ENCODE data around the gene GAPDHS.

Gene GAPDHS

DNA sequence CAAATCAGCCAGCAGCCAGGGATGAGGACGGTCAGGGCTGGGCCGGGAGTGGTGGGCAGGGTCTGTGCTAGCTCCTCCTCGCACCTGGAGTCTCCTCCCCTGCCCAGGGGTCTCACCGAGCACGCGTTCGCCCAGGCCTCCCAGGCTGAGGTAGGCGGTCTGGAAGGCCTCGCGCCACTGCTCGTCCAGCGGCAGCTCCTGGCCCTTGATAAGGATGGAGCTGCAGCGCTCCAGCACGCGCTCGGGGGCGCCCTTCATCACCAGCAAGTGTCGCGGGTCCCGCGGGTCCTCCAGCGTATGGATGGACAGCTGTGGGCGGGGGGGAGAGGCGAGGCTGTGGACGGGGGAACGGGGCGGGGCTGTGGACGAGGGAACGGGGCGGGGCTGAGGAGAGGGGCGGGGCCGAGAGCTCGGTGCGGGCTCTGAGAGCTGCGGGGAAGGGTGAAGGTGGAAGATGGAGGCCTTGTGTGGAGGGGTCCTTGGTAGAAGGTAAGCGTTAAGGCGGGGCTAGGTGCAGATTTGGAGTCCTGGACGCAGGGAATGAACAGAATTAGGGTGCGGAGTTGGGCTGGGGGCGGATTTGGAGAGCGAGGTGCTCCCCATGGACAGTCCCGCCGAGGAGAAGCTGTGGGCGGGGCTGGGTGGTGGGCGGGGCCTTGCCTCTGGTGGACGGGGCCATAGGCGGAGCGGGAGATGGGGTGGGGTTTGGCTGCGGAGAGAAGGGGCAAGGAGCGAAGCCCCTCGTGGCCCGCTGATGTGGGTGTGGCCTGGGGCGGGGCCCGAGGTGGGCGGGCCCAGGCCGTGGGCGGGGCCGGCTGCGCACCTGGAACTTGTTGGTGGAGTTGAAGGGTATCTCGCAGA lies 24.5 kb downstream of the GAPDHS start:
- DNase-seq (ENCODE audit: low spot score) = no peak

DNA sequence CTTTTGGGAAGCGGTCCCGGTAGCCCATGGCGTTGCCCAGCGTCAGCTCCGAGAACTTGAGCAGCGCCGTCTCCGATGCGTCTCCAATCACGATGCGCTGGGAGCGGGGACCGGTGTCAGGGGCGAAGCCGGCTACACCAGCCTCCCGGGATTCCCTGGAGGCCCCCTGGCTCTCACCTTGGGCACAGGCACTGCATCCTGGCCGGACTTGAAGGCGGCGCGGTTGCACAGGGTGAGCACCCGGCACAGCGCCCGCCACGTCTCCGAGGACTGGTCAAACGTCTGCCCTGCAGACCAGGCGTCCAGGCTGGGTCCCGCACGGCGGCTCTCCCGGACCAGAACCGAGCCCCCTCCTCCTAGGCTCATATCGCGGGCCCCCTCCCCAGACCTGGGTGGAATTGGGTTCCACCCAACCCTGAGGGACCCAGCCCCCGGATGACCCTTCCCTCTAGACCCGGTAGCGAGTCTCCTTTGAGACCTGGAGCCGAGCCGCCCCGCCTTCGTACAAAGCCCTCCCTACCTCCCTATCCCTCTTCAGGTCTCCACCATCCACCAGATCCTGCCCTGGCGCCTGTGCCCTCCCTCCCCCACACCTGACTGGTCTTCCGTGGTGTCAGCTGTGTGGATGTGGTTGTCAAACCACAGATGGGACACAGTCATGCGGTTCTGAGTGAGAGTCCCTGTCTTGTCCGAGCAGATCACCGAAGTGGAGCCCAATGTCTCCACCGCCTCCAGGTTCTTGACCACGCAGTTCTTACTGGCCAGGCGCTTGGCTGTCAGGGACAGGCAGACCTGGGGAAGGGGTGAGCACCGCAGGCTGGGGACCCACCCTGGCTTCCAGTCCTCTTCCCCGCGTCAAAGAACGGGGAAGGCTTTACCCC lies 25.4 kb downstream of the GAPDHS start:
- no peak for DNase-seq (ENCODE audit: low spot score)

DNA sequence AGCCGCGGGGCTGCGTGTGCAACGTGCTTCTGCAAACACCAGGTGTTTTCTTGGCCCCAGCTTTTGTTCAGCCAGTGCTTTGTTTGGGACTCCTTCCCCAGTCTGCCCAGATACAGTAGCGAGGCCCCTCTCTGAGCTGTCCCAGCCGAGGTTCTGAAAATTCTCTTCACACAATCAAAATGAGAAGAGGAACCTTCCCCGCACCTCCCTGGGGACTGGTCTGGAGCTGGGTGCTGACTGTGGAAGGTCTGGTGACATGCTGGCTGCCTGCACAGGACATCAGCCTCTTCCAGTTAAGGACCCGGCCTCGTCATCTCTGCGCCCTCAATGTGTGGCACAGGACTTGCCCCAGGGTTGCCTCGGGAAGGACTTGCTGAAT lies 26.0 kb downstream of the GAPDHS start:
- no peak for DNase-seq (ENCODE audit: low spot score)

DNA sequence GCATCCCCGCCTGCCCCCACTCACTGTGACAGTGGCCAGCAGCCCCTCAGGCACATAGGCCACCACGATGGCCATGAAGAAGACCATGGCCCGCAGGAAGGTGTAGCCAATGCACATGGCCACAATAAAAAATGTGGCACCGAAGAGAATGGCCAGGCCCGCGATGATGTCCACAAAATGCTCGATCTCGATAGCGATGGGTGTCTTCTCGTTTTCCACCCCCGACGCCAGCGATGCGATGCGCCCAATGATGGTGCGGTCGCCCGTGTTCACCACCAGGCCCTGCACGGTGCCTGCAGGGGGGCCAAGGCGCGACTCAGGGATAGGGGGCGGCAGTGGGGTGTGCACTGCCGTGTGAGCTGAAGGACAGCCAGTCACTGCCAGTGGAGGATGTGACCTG lies 26.5 kb downstream of the GAPDHS start:
- no peak for DNase-seq (ENCODE audit: low spot score)

DNA sequence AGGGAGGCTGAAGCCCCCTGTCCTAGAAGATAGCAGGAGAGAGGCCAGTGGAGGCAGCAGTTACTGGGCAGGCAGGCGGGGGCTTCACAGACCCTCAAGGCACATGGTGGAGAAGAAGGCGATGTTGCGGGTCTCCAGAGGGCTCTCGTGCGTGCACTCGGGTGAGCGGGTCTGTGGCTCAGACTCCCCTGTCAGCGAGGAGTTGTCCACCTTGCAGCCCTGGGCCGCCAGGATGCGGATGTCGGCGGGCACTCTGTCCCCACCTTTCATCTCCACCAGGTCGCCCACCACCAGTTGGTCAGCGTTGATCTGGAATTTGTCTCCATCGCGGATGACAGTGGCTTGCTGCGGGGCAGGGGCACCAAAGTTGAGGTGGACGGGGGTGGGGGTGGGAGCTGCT lies 27.0 kb downstream of the GAPDHS start:
- DNase-seq (ENCODE audit: low spot score) = no peak

DNA sequence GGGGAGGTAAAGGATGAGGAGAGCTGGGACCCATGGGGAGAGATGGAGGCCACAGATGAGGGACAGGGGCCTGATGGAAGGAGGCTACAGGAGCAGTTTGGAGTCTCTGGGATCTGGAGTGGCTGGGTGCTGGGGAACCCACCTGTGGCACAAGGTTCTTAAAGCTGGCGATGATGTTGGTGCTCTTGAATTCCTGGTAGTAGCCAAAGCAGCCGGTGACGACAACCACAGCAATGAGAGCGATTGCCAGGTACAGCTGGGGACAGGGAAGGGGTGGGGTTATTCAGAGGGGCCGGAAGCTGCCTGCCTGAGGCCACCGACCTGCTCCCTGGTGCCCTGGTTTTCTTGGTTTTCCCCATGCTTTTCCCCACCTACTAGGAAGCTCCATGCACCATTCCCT lies 27.4 kb downstream of the GAPDHS start:
- no peak for DNase-seq (ENCODE audit: low spot score)

DNA sequence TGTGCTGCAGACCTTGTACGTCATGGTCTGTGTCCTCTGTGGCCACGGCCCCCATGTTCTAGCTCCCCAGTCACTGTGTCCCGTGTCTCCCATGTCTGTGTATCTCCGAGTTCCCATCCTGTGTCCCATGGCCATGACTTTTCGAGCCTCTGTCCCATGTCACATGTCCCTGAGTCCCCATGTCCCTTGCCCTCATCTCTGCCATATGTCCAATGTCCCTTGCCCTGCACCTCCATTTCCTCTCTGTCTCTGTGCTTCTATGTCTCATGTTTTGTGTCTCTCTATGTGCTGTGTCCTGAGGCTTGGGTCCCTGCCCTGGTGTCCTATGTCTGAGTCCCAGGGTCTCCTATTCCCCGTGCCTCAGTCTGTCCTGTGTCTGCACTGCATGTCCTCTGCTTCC lies 28.2 kb downstream of the GAPDHS start:
- no peak for DNase-seq (ENCODE audit: low spot score)

DNA sequence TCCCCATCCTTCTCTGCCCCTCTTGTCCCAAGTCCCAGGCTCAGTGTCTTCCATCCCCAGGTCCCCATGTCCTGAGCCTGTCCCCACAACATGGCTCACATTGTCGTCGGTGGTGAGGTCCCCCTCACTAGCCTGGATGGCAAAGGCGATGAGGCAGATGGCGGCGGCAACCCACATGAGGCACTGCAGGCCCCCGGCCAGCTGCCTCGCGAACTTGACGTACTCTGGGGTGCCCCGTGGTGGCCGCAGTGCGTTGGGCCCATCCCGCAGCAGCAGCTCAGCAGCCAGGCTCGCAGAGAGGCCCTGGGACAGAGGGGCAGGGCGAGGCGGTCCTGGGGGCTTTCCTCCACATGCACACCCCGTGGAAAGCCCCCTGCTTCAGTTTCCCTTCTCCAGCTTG lies 29.1 kb downstream of the GAPDHS start:
- DNase-seq (ENCODE audit: low spot score) = no peak

DNA sequence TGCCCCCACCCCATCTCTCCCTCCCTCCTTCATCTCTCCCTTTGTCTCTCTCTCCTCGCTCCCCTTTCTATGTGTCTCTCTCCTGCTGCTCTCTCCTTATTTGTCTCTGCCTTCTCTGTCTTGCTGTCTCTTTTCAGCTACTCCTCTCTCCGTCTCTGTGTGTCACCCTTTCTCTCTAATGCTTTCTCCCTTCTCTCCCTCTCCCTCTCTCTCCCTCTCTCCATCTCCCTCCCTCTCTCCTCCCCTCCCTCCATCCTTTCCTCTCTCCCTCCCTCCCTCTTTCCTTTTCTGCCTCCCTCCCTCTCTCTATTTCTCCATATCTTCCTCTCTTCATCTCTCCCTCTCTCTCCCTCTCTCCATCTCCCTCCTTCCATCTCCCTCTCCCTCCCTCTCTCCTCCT lies 29.5 kb downstream of the GAPDHS start:
- no peak for DNase-seq (ENCODE audit: low spot score)

DNA sequence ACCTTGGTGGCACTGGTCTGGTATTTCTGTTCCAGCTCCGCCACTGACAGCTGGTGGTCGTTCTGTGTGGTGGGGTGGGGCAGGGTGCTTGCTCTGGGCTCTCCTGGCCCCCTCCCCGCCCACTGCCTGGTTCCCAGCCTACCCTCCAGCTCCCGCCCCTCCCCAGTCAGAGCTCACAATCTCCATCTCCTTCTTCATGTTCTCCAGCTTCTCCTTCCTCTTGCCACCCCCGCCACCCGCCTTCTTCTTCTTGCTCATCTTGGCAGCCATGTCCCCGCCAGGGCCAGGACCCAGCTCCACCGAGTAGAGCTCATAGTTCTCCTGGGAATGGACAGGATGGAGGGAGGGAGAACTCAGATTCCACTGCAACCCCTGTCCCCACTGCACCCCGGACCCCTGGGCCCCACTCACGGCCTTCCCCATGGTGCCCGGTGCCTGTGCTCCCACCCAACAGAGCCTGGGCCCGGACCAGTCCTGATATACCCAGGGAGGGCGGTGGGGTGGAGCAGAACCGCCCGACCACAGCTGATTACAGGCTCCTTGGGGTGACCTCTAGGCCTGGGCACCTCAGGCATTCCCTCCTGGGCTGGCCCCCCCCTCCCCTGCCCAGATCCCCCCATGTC lies 30.1 kb downstream of the GAPDHS start, which contains the start of gene ATP4A:
ATP4A (minus strand) TSS at position 452 of the 623 bp plus-strand sequence; CDS start at position 423, 29 bp downstream.
- no peak for DNase-seq (ENCODE audit: low spot score)

DNA sequence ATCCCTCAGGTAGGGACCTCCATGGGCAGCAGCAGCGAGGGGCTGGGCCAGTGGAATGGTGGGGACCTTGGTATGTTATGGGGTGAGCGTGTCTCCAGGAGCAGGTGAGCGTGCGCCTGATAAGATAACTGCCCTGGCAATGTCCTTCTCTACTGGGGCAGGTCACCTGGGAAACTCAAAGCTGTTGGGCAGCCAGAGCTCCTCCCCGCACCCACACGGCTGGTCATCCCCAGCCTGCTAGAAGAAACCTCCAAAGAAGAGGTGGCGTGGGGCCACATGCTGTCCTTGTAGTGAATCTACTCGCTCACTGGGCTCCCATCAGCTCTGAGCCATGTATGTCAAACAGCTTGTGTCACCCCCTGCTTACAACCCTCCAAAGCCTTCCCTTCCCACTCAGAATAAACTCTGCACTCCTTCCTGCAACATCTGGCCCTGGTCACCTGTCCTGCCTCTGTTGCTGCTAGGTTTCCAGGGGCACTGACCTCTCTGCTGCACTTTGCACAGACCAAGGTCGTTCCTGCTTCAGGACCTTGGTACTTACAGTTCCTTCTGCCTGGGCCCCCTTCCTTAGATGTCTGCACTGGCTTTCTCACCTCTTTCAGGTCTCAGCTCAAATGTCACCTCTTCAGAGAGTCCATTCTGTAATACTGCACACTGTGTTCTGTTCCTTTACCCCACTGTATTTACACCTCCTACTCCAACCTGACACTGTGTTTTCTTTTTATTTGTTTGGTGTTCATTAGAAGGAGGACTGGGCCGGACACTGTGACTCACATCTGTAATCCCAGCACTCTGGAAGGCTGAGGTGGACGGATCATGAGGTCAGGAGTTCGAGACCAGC lies 32.0 kb downstream of the GAPDHS start:
- no peak for DNase-seq (ENCODE audit: low spot score)

DNA sequence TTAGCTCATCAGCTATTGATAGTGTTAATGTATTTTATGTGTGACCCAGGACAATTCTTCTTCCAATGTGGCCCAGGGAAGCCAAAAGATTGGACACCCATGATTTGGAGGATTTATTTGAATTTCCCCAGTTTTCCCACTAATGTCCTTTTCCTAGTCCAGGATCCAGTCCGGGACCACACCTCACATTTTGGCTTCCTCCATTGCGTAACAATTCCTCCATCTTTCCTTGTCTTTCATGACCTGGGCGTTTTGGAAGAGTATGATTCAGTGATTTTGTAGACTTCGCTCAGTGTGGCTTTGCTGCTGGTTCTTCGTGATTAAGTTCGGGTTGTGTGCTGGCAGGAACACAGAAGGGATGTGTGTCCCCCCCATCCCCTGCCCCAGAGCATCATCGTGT lies 33.5 kb downstream of the GAPDHS start:
- DNase-seq (ENCODE audit: low spot score) = no peak

DNA sequence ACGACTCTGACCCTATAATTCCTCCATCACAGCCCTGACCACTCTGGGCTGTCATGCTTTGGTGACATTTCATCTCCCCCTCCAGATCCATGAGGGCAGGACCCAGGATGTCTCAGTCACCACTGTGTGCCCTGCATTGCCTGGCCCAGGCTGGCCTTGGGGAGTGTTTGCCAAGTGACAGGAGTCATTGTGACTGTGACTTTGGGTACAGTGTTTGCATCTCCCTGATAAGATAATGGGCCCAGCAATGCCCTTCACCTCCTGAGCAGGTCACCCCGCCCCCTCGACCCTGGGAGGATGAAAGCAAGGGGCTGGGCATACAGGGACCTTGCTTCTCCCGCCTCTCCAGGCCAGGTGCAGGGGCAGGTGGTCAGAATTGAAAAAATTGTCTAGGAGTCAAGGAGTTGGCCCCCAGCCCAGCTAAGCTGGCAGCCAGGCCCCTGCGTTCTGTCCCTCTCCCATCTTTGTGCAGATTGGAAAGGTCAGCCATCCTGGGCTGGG lies 36.1 kb downstream of the GAPDHS start:
- no peak for DNase-seq (ENCODE audit: low spot score)

DNA sequence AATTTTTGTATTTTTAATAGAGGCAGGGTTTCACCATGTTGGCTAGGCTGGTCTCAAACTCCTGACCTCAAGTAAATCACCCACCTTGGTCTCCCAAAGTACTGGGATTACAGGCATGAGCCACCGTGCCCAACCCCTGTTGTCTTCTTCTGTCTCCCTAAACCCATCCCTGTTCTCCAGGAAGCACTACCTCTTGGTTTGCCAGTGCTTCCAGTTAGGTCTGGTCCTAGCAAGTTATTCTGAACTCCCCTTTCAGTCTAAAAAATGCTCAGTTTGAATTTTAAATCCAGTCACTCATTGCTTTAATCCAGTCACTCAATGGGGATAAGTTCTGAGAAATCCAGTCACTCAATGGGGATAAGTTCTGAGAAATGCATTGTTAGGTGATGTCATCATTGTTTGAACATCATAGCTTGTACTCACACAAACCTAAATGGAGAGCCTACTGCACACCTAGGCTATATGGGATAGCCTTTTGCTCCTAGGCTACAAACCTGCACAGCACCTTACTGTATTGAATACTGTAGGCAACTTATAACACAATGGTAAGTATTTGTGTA lies 38.2 kb downstream of the GAPDHS start:
- DNase-seq (ENCODE audit: low spot score) = no peak

DNA sequence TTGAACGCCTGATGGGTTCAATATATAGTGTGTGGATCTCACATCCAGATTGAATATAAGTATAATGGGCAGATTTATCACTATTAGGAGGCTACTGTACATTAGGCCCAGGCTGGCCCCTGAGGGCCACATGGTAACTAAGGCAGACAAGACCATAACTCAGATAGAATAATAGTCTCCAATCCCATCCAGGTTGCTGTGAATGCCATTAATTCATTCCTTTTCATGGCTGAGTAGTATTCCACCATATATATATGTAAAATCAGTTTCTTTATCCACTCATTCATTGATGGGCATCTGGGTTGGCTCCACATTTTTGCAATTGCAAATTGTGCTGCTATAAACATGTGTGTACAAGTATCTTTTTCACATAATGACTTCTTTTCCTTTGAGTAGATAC lies 44.7 kb downstream of the GAPDHS start:
- no peak for DNase-seq (ENCODE audit: low spot score)

DNA sequence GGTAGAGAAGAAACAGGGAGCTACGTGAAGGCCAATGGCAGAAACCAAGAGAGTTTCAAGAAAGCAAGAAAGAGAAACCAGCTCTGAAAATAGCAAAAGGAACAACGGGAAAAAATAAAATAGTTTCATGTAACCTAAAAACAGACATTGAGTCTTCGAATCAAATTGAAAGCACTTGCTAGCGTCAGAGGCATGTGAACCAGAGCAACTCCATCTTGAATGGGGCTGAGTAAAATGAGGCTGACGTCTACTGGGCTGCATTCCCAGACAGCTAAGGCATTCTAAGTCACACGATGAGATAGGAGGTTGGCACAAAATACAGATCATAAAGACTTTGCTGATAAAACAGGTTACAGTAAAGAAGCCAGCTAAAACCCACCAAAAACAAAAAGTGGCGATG lies 45.5 kb downstream of the GAPDHS start:
- DNase-seq (ENCODE audit: low spot score) = no peak

DNA sequence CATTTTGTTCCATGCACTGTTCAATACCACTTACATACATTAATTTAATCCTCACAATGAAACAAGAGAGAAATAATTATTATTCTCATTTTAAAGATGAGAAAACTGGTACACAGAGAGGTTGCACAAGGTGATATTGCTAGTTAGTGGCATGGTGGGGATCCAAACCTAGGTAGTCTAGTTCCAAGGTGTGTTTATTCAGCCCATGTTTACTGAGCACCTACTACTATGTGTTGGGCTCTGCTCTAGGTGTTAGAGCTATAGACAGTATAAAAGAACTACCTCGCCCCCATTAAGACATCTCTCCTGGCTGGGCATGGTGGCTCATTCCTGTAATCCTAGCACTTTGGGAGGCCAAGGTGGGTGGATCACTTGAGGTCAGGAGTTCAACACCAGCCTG lies 49.5 kb downstream of the GAPDHS start:
- no peak for DNase-seq (ENCODE audit: low spot score)

DNA sequence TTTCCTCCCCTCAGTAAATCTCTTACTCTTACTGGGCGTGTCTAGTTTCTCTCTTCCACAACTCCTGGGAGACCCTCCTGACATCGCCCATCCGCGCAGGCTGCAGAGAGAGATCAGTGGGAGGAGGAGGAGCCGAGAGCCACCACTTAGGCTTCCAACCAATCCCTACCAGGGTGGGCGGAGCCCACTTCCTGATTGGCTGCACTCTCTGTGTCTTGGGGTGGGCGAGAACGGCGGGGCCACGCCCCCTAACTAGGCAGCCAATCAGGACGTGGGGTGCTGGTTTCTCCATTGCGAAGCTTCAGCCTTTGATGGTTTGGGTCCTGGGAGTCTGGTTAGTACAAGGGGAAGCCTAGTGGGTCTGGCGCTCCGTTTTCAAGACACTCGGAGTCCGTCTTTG lies 52.6 kb downstream of the GAPDHS start, which contains the start of gene PMIS2:
PMIS2 (plus strand) TSS at position 326 of the 400 bp plus-strand sequence. CDS start 87 bp downstream, outside the sequence.
- no peak for DNase-seq (ENCODE audit: low spot score)

DNA sequence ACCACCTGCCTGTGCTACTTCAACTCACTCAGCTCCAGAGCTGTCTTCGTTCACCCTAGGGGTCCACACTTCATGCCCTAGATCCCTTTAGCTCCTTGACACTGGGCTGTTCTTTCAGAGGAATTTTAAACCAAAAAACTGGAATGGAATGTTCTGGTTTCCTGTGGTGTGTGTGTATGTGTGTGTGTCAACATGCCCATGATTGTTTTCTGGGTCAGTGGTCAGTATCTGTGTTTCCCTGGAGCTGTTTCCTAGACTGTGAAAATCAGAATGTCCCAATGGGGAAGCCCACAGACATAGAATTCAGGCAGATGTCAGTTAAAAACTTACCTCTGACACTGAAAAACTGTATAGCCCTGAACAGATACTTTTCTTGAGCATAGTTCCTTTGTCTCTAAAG lies 54.1 kb downstream of the GAPDHS start:
- DNase-seq (ENCODE audit: low spot score) = no peak

DNA sequence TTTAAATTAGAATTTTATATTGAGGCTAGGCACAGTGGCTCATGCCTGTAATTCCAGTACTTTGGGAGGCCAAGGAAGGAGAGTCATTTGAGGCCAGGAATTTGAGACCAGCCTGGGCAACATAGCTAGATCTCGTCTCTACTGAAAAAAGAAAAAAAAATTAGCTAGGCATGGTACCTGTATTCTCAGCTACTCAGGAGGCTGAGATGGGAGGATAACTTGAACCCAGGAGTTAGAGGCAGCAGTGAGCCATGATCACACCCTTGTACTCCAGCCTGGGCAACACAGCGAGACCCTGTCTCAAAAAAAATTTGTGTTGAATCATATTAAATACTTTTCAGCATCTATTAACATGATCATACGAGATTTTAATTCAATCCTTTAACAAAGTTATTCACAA lies 57.6 kb downstream of the GAPDHS start:
- no peak for DNase-seq (ENCODE audit: low spot score)

DNA sequence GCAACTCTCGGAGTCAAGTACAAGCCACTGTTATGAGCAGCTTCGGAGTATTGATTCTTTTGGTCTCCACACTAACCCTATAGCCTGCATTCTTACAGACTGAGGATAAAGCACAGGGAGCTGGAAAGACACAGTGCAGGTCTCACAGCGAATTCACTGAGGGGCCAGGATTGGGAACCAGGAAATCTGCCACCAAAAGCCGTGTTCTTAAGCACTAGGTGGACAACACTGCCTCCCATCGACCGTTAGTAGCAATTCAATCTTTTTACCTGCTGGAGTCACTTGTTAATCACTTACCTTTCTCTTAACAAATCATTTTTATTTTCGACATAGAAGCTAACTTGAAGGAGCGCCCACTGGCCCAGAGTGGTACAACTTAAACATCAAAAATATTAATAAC lies 59.0 kb downstream of the GAPDHS start:
- peak; percentile 28 for DNase-seq (ENCODE audit: low spot score)
